Measurements from ENCODE around the gene GTF2F2. TPM values are rescaled to one million over a fixed set of nuclear protein-coding genes. Genes with fewer than 3 reads are reported as not detected.

Gene GTF2F2
- total RNA-seq, 1 experiment from 2014 or later: 37.8 TPM

GRCh38 chr13:45255247-45255987 is 135.1 kb downstream of the GTF2F2 start:
- Histone ChIP-seq H3K36me3 (ENCODE audit: insufficient read depth, low read length, poor library complexity, severe bottlenecking) (peaks cover 12% of the 10 kb centered on the region), H3K27ac (ENCODE audit: low read depth, low read length, poor library complexity, severe bottlenecking) (no peak overlapping the region), H3K4me3 (ENCODE audit: low read depth, low read length, poor library complexity, severe bottlenecking) (no peak overlapping the region), H3K9me3 (ENCODE audit: low read depth, low read length, poor library complexity, severe bottlenecking) (no peaks in the 10 kb centered on the region), H3K4me1 (ENCODE audit: insufficient read depth, low read length, poor library complexity, severe bottlenecking) (peaks cover 24% of the 10 kb centered on the region), H3K27me3 (replicated peaks; ENCODE audit: insufficient read depth, low read depth, low read length, poor library complexity) (no peaks in the 10 kb centered on the region)
- CTCF ChIA-PET: no interaction called here
- no peak for TF ChIP-seq CTCF (conservative IDR thresholded peaks at IDR 0.05; ENCODE audit: low read depth, low read length)
- no peak for TF ChIP-seq EZH2 (IDR thresholded peaks at IDR 0.05; ENCODE audit: borderline replicate concordance, low read depth, low read length, poor library complexity, severe bottlenecking)
- intact Hi-C loops (cut with micrococcal nuclease; ENCODE audit: unreplicated experiment): no loop called here
- DNase-seq (ENCODE audit: low spot score): no peak
- POLR2A ChIA-PET (ENCODE audit: low non-redundant PET): no interaction called here
- no TSS peak for BruUV-seq (replicated peaks)

- POLR2A ChIA-PET (ENCODE audit: low non-redundant PET): no interaction called here
- intact Hi-C loops (cut with micrococcal nuclease; ENCODE audit: unreplicated experiment): no loop called here
- Histone ChIP-seq H3K27ac (ENCODE audit: low read depth, low read length, poor library complexity, severe bottlenecking) (no peak overlapping the region), H3K9me3 (ENCODE audit: low read depth, low read length, poor library complexity, severe bottlenecking) (no peaks in the 10 kb centered on the region), H3K4me1 (ENCODE audit: insufficient read depth, low read length, poor library complexity, severe bottlenecking) (peaks cover 24% of the 10 kb centered on the region), H3K27me3 (replicated peaks; ENCODE audit: insufficient read depth, low read depth, low read length, poor library complexity) (no peaks in the 10 kb centered on the region), H3K4me3 (ENCODE audit: low read depth, low read length, poor library complexity, severe bottlenecking) (no peak overlapping the region), H3K36me3 (ENCODE audit: insufficient read depth, low read length, poor library complexity, severe bottlenecking) (peaks cover 12% of the 10 kb centered on the region)
- no peak for TF ChIP-seq CTCF (conservative IDR thresholded peaks at IDR 0.05; ENCODE audit: low read depth, low read length)
- TF ChIP-seq EZH2 (IDR thresholded peaks at IDR 0.05; ENCODE audit: borderline replicate concordance, low read depth, low read length, poor library complexity, severe bottlenecking): no peak
- CTCF ChIA-PET: no interaction called here
- no peak for DNase-seq (ENCODE audit: low spot score)
- no TSS peak for BruUV-seq (replicated peaks)
These were observed 135.9 kb downstream of the GTF2F2 start for GRCh38 chr13:45256254-45256653.

- H3K4me1 ChIP-seq (ENCODE audit: insufficient read depth, low read length, poor library complexity, severe bottlenecking): peaks cover 24% of the 10 kb centered on the region
- no peaks in the 10 kb centered on the region for H3K9me3 ChIP-seq (ENCODE audit: low read depth, low read length, poor library complexity, severe bottlenecking)
- ChIA-PET CTCF (no interaction called here), POLR2A (ENCODE audit: low non-redundant PET) (no interaction called here)
- peaks cover 12% of the 10 kb centered on the region for H3K36me3 ChIP-seq (ENCODE audit: insufficient read depth, low read length, poor library complexity, severe bottlenecking)
- no peak overlapping the region for H3K27ac ChIP-seq (ENCODE audit: low read depth, low read length, poor library complexity, severe bottlenecking)
- no peak overlapping the region for H3K4me3 ChIP-seq (ENCODE audit: low read depth, low read length, poor library complexity, severe bottlenecking)
- no peaks in the 10 kb centered on the region for H3K27me3 ChIP-seq (replicated peaks; ENCODE audit: insufficient read depth, low read depth, low read length, poor library complexity)
- no peak for DNase-seq (ENCODE audit: low spot score)
- intact Hi-C loops (cut with micrococcal nuclease; ENCODE audit: unreplicated experiment): no loop called here
- BruUV-seq (replicated peaks): no TSS peak
- no peak for TF ChIP-seq EZH2 (IDR thresholded peaks at IDR 0.05; ENCODE audit: borderline replicate concordance, low read depth, low read length, poor library complexity, severe bottlenecking)
- no peak for TF ChIP-seq CTCF (conservative IDR thresholded peaks at IDR 0.05; ENCODE audit: low read depth, low read length)
These were observed 137.5 kb downstream of the GTF2F2 start for GRCh38 chr13:45257638-45258333.
